ENCODE data around the gene BBS1.

- no peak for TF ChIP-seq REST (IDR thresholded peaks at IDR 0.05; ENCODE audit: low read depth)
- TF ChIP-seq MAX (IDR thresholded peaks at IDR 0.05), result no peak
- no peak for TF ChIP-seq CEBPB (IDR thresholded peaks at IDR 0.05)
- no peak for TF ChIP-seq RAD21 (IDR thresholded peaks at IDR 0.05; ENCODE audit: low read depth)
- no peak for TF ChIP-seq FOXM1 (IDR thresholded peaks at IDR 0.05; ENCODE audit: borderline replicate concordance, low read depth)
- no peak for TF ChIP-seq EP300 (IDR thresholded peaks at IDR 0.05; ENCODE audit: borderline replicate concordance)
- TF ChIP-seq TEAD4 (IDR thresholded peaks at IDR 0.05), result no peak
- TF ChIP-seq TAF1 (IDR thresholded peaks at IDR 0.05; ENCODE audit: low read depth), result no peak
- no peak for TF ChIP-seq ZBTB7A (IDR thresholded peaks at IDR 0.05; ENCODE audit: low read depth)
- no peak for TF ChIP-seq YY1 (IDR thresholded peaks at IDR 0.05; ENCODE audit: low read depth)
- no peak for TF ChIP-seq USF1 (IDR thresholded peaks at IDR 0.05)
These were observed 42.7 kb upstream of the BBS1 start for GRCh38 chr11:66467756-66468155.

All from Ishikawa (cell line).